ENCODE data around the gene PSMG3. TPM values are rescaled to one million over a fixed set of nuclear protein-coding genes. Genes with fewer than 3 reads are reported as not detected.

Gene PSMG3
- total RNA-seq, 1 experiment from 2014 or later, result 59.4 TPM

GRCh38 chr7:1599640-1600395, 30.0 kb upstream of the PSMG3 start:
- no peak for DNase-seq (ENCODE audit: low read depth, low spot score)
- TF ChIP-seq SIN3A (IDR thresholded peaks at IDR 0.05; ENCODE audit: borderline replicate concordance, insufficient read depth, low read depth, low read length) (no peak), REST (IDR thresholded peaks at IDR 0.05; ENCODE audit: insufficient read depth in 1 of 2, low read depth in 2 of 2, low read length in 1 of 2) (no peak), TCF7L2 (IDR thresholded peaks at IDR 0.05; ENCODE audit: low read depth, low read length) (no peak), CTCF (IDR thresholded peaks at IDR 0.05) (no peak), POLR2AphosphoS5 (IDR thresholded peaks at IDR 0.05; ENCODE audit: low read depth, low read length) (no peak)
- Histone ChIP-seq H3K27me3 (ENCODE audit: control insufficient read depth, insufficient read depth, low read length) (peaks cover 3% of the 10 kb centered on the region; the same call in 1 of the 2 replicates), H3K27ac (ENCODE audit: low read length) (no peak overlapping the region), H3K36me3 (ENCODE audit: control insufficient read depth, insufficient read depth, low read length) (no peaks in the 10 kb centered on the region), H3K9me3 (ENCODE audit: control insufficient read depth, insufficient read depth, low read depth, low read length) (no peaks in the 10 kb centered on the region), H3K4me1 (ENCODE audit: control insufficient read depth, insufficient read depth, low read length) (no peaks in the 10 kb centered on the region), H3K4me3 (ENCODE audit: low read depth in 2 of 2, low read length in 2 of 2) (no peak overlapping the region)
- in situ Hi-C loops (cut with HindIII; ENCODE audit: low pct_unique_long_range_greater_than_20kb, low sequenced_read_pairs), result no loop called here
- ATAC-seq, result no peak
- CTCF ChIA-PET, result no interaction called here
- POLR2A ChIA-PET, result no interaction called here
- BruUV-seq (replicated peaks), result no TSS peak
- intact Hi-C loops (cut with micrococcal nuclease; ENCODE audit: unreplicated experiment), result no loop called here

- ATAC-seq (no peak), DNase-seq (ENCODE audit: low read depth, low spot score) (no peak)
- Histone ChIP-seq H3K9me3 (ENCODE audit: control insufficient read depth, insufficient read depth, low read depth, low read length) (no peaks in the 10 kb centered on the region), H3K36me3 (ENCODE audit: control insufficient read depth, insufficient read depth, low read length) (no peaks in the 10 kb centered on the region), H3K27ac (ENCODE audit: low read length) (no peak overlapping the region), H3K4me1 (ENCODE audit: control insufficient read depth, insufficient read depth, low read length) (no peaks in the 10 kb centered on the region), H3K4me3 (ENCODE audit: low read depth in 2 of 2, low read length in 2 of 2) (no peak overlapping the region), H3K27me3 (ENCODE audit: control insufficient read depth, insufficient read depth, low read length) (peaks cover 3% of the 10 kb centered on the region; the same call in 1 of the 2 replicates)
- intact Hi-C loops (cut with micrococcal nuclease; ENCODE audit: unreplicated experiment), result no loop called here
- TF ChIP-seq POLR2AphosphoS5 (IDR thresholded peaks at IDR 0.05; ENCODE audit: low read depth, low read length) (no peak), TCF7L2 (IDR thresholded peaks at IDR 0.05; ENCODE audit: low read depth, low read length) (no peak), SIN3A (IDR thresholded peaks at IDR 0.05; ENCODE audit: borderline replicate concordance, insufficient read depth, low read depth, low read length) (no peak), CTCF (IDR thresholded peaks at IDR 0.05) (no peak), REST (IDR thresholded peaks at IDR 0.05; ENCODE audit: insufficient read depth in 1 of 2, low read depth in 2 of 2, low read length in 1 of 2) (no peak)
- CTCF ChIA-PET, result no interaction called here
- no TSS peak for BruUV-seq (replicated peaks)
- in situ Hi-C loops (cut with HindIII; ENCODE audit: low pct_unique_long_range_greater_than_20kb, low sequenced_read_pairs), result no loop called here
- POLR2A ChIA-PET, result no interaction called here
These were observed 29.3 kb upstream of the PSMG3 start for GRCh38 chr7:1598961-1599639.

Data from Panc1 (cell line).